HepG2 (cell line): ENCODE measurements around the gene NHP2. TPM values are rescaled to one million over a fixed set of nuclear protein-coding genes. Genes with fewer than 3 reads are reported as not detected.

Experiments
- AGO2 ChIP-seq: fragments of 200-400 bp; formaldehyde crosslinking; optimal IDR thresholded peaks from 2 replicates; pipeline ENCODE3; 2017; ENCODE audit warnings: mild to moderate bottlenecking, low read depth, low read length, moderate library complexity
- FOXJ3 ChIP-seq: sonication (generic); formaldehyde crosslinking; IDR thresholded peaks from 2 replicates; pipeline ENCODE4 v1.4.0; 2020; ENCODE audit warnings: missing genetic modification reagents, mild to moderate bottlenecking, borderline replicate concordance
- HNF4G ChIP-seq, 2 experiments: sonication (generic) in 1 of 2; formaldehyde crosslinking in 1 of 2; IDR thresholded peaks; 2 replicates each; pipeline versions ENCODE4 v1.4.0 to v1.6.1; 2011 to 2020; ENCODE audit warnings: borderline replicate concordance in 2 of 2, low read depth in 2 of 2, mild to moderate bottlenecking in 2 of 2, low read length in 1 of 2, missing genetic modification reagents in 1 of 2, moderate library complexity in 1 of 2
- KDM3A ChIP-seq: IDR thresholded peaks from 2 replicates; pipeline ENCODE4 v1.6.1; 2018; ENCODE audit warnings: low read depth, missing compliant biosample characterization
- NFRKB ChIP-seq: fragments of 450-650 bp; IDR thresholded peaks from 2 replicates; pipeline ENCODE4 v1.6.1; 2017
- NR1H2 ChIP-seq: sonication (generic); formaldehyde crosslinking; IDR thresholded peaks from 2 replicates; pipeline ENCODE4 v1.8.1; 2022; ENCODE audit warnings: low read depth, missing genetic modification reagents, borderline replicate concordance
- THYN1 ChIP-seq: sonication (generic); formaldehyde crosslinking; IDR thresholded peaks from 2 replicates; pipeline ENCODE4 v1.8.1; 2023; ENCODE audit warnings: low read depth, mild to moderate bottlenecking, moderate library complexity, missing genetic modification reagents, borderline replicate concordance
- ZFAT ChIP-seq: sonication (generic); formaldehyde crosslinking; conservative IDR thresholded peaks from 2 replicates; pipeline ENCODE4 v1.8.1; 2023; ENCODE audit warnings: missing genetic modification reagents, inconsistent platforms
- ZHX2 ChIP-seq, 2 experiments: sonication (generic) in 1 of 2; formaldehyde crosslinking in 1 of 2; IDR thresholded peaks; 2 replicates each; pipeline versions ENCODE4 v1.6.1 to v1.9.0; 2014 to 2022; ENCODE audit warnings: antibody characterized with exemption in 1 of 2, borderline replicate concordance in 1 of 2, inconsistent platforms in 1 of 2, low read depth in 1 of 2, missing genetic modification reagents in 1 of 2
- ZNF207 ChIP-seq: fragments of 450-650 bp; IDR thresholded peaks from 2 replicates; pipeline ENCODE4 v1.6.1; 2016; ENCODE audit warnings: antibody characterized with exemption, borderline replicate concordance
- ZNF276 ChIP-seq: sonication (generic); formaldehyde crosslinking; IDR thresholded peaks from 2 replicates; pipeline ENCODE4 v1.4.0; 2020; ENCODE audit warnings: mild to moderate bottlenecking, low read depth, missing genetic modification reagents
- ZNF597 ChIP-seq: sonication (generic); formaldehyde crosslinking; IDR thresholded peaks from 2 replicates; pipeline ENCODE4 v1.5.0; 2020; ENCODE audit warnings: missing genetic modification reagents
- ZNF749 ChIP-seq: sonication (generic); formaldehyde crosslinking; IDR thresholded peaks from 2 replicates; pipeline ENCODE4 v1.8.0; 2022; ENCODE audit warnings: mild to moderate bottlenecking, missing genetic modification reagents, moderate library complexity, borderline replicate concordance
- polyA plus RNA-seq, 8 experiments: library from polyadenylated mRNA; depleted of rRNA in 3 of 8; stranded (reverse) in 7 of 8; unstranded in 1 of 8; fragments of >200 nt; fragmentation: Illumina TruSeq in 4 of 8; extraction: Trizol in 4 of 8; gene quantifications; 2 replicates each; pipeline versions ENCODE4 v1.2.1 to v1.2.3, GENCODE V29; 2011 to 2016; ENCODE audit warnings: low read depth in 4 of 8, missing spikeins in 1 of 8, mixed read lengths in 1 of 8; ENCODE audit not compliant: insufficient read depth in 1 of 8
- total RNA-seq, 5 experiments: library from RNA; depleted of rRNA; stranded (reverse); fragments of >200 nt; fragmentation: Illumina TruSeq; extraction: Trizol; gene quantifications; 2 replicates each; pipeline ENCODE4 v1.2.3, GENCODE V29; 2016; ENCODE audit warnings: low read depth in 1 of 5
- TF ChIP-seq, protein P1 (sequence below): sonication (generic); formaldehyde crosslinking; IDR thresholded peaks from 2 replicates; pipeline ENCODE4 v1.5.0; 2020; ENCODE audit warnings: missing genetic modification reagents, mild to moderate bottlenecking, borderline replicate concordance
- TF ChIP-seq, protein P2 (sequence below): sonication (generic); formaldehyde crosslinking; IDR thresholded peaks from 2 replicates; pipeline ENCODE4 v1.8.0; 2022; ENCODE audit warnings: mild to moderate bottlenecking, missing genetic modification reagents, moderate library complexity

The NHP2 gene
- total and polyA plus RNA-seq, 2 of the 13 experiments (the other 11 are each of a cell fraction or from before 2014, with no cell fraction given), result 56.2 to 96.1 TPM

- TF ChIP-seq ZHX2 (IDR thresholded peaks at IDR 0.05; ENCODE audit: low read depth) (no peak), ZHX2 (CRISPR knock-in tag; IDR thresholded peaks at IDR 0.05; ENCODE audit: borderline replicate concordance) (no peak), ZFAT (CRISPR knock-in tag) (peak; percentile 78; the same call in 1 of the 2 replicates), HNF4G (IDR thresholded peaks at IDR 0.05; ENCODE audit: borderline replicate concordance, low read depth, low read length) (no peak), HNF4G (CRISPR knock-in tag; IDR thresholded peaks at IDR 0.05; ENCODE audit: borderline replicate concordance, low read depth) (no peak), ZNF597 (CRISPR knock-in tag) (no peak), ZNF207 (no peak), FOXJ3 (no peak; the same call in 1 of the 2 replicates), AGO2 (peak; percentile 28), THYN1 (CRISPR knock-in tag) (0 out of 2 replicates have a peak, but pooled peaks have one; percentile 32), NR1H2 (CRISPR knock-in tag) (no peak), NFRKB (no peak), KDM3A (no peak), ZNF749 (CRISPR knock-in tag) (no peak; the same call in 1 of the 2 replicates), ZNF276 (peak; percentile 80; the same call in 1 of the 2 replicates)
- TF ChIP-seq, protein P1, sequence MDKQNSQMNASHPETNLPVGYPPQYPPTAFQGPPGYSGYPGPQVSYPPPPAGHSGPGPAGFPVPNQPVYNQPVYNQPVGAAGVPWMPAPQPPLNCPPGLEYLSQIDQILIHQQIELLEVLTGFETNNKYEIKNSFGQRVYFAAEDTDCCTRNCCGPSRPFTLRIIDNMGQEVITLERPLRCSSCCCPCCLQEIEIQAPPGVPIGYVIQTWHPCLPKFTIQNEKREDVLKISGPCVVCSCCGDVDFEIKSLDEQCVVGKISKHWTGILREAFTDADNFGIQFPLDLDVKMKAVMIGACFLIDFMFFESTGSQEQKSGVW (CRISPR knock-in tag), result no peak
- TF ChIP-seq, protein P2, sequence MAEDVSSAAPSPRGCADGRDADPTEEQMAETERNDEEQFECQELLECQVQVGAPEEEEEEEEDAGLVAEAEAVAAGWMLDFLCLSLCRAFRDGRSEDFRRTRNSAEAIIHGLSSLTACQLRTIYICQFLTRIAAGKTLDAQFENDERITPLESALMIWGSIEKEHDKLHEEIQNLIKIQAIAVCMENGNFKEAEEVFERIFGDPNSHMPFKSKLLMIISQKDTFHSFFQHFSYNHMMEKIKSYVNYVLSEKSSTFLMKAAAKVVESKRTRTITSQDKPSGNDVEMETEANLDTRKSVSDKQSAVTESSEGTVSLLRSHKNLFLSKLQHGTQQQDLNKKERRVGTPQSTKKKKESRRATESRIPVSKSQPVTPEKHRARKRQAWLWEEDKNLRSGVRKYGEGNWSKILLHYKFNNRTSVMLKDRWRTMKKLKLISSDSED (CRISPR knock-in tag), result no peak
These were observed 22.9 kb downstream of the NHP2 start, which contains the start of gene RMND5B (continued) for GRCh38 chr5:178130576-178131445.
